Keratinocyte (primary cell): ENCODE measurements around the gene STK16. TPM values are rescaled to one million over a fixed set of nuclear protein-coding genes. Genes with fewer than 3 reads are reported as not detected.

Source experiments
- DNase-seq: peaks from one replicate; pipeline ENCODE4 v3.0.0-alpha.2; 2011; ENCODE audit warnings: low read depth, missing footprints, low spot score
- FAIRE-seq: peaks from 2 replicates; lab custom pipeline; 2011; peaks lifted over from hg19 to GRCh38; lab: Jason Lieb, UNC
- H2AFZ ChIP-seq: 2 replicates; pipeline ENCODE4 v1.6.0; 2012; ENCODE audit warnings: low read length, control low read depth, inconsistent platforms; ENCODE audit not compliant: control insufficient read depth
- H3K27ac ChIP-seq: 2 replicates; pipeline ENCODE4 v1.5.1; 2011; ENCODE audit warnings: low read length; ENCODE audit not compliant: control insufficient read depth, insufficient read depth
- H3K27me3 ChIP-seq: 3 replicates; pipeline ENCODE4 v1.6.0; 2011; ENCODE audit warnings: low read length; ENCODE audit not compliant: control insufficient read depth, insufficient read depth; ENCODE audit errors: extremely low read depth
- H3K36me3 ChIP-seq, 2 experiments: 2 replicates in 1 of 2; 3 replicates in 1 of 2; pipeline ENCODE4 v1.5.1; 2011; ENCODE audit warnings: low read length in 2 of 2, mild to moderate bottlenecking in 1 of 2; ENCODE audit not compliant: control insufficient read depth in 2 of 2, insufficient read depth in 2 of 2; ENCODE audit errors: extremely low read depth in 1 of 2
- H3K4me1 ChIP-seq: 3 replicates; pipeline ENCODE4 v1.5.1; 2011; ENCODE audit warnings: low read length; ENCODE audit not compliant: control insufficient read depth, insufficient read depth; ENCODE audit errors: extremely low read depth
- H3K4me2 ChIP-seq: 3 replicates; pipeline ENCODE4 v1.6.0; 2011; ENCODE audit warnings: low read depth, low read length; ENCODE audit not compliant: control insufficient read depth, insufficient read depth; ENCODE audit errors: extremely low read depth
- H3K4me3 ChIP-seq, 3 experiments: fragments of 200-600 bp in 1 of 3; sonication (generic) in 1 of 3; 2 replicates in 2 of 3; 3 replicates in 1 of 3; pipeline ENCODE4 v1.5.1; 2011 to 2016; ENCODE audit warnings: low read length in 3 of 3, mild to moderate bottlenecking in 3 of 3, control low read depth in 2 of 3, inconsistent platforms in 1 of 3, low read depth in 1 of 3, mixed read lengths in 1 of 3, mixed run types in 1 of 3, moderate library complexity in 1 of 3; ENCODE audit not compliant: control insufficient read depth in 2 of 3, insufficient read depth in 2 of 3; ENCODE audit errors: extremely low read depth in 1 of 3
- H3K79me2 ChIP-seq: 2 replicates; pipeline ENCODE4 v1.6.0; 2012; ENCODE audit warnings: low read length; ENCODE audit not compliant: control insufficient read depth, insufficient read depth
- H3K9ac ChIP-seq: 3 replicates; pipeline ENCODE4 v1.6.0; 2011; ENCODE audit warnings: low read length; ENCODE audit not compliant: control insufficient read depth, insufficient read depth; ENCODE audit errors: extremely low read depth
- H3K9me1 ChIP-seq: 3 replicates; pipeline ENCODE4 v1.6.0; 2011; ENCODE audit warnings: low read length; ENCODE audit not compliant: control insufficient read depth, insufficient read depth; ENCODE audit errors: extremely low read depth
- H3K9me3 ChIP-seq: 2 replicates; pipeline ENCODE4 v1.5.1; 2012; ENCODE audit warnings: low read depth, low read length; ENCODE audit not compliant: control insufficient read depth
- H4K20me1 ChIP-seq: 3 replicates; pipeline ENCODE4 v1.6.0; 2011; ENCODE audit warnings: low read length; ENCODE audit not compliant: control insufficient read depth, insufficient read depth; ENCODE audit errors: extremely low read depth
- CTCF ChIP-seq, 3 experiments: IDR thresholded peaks in 1 of 3; conservative IDR thresholded peaks in 1 of 3; optimal IDR thresholded peaks in 1 of 3; 2 replicates in 2 of 3; 3 replicates in 1 of 3; pipeline versions ENCODE3 to v1.5.1; 2011; ENCODE audit warnings: low read length in 3 of 3, mild to moderate bottlenecking in 3 of 3, moderate library complexity in 2 of 3, control low read depth in 1 of 3, inconsistent platforms in 1 of 3; ENCODE audit not compliant: insufficient read depth in 2 of 3; ENCODE audit errors: extremely low read depth in 1 of 3
- EZH2 ChIP-seq: IDR thresholded peaks from one replicate; pipeline ENCODE4 v1.6.1; 2012; ENCODE audit warnings: inconsistent platforms, mild to moderate bottlenecking, low read length, moderate library complexity
- dilution Hi-C: fragments of 300-500 bp; cut with MboI; formaldehyde crosslinking; loops from one replicate; pipeline ENCODE4 v1.7.0; 2020; ENCODE audit warnings: low sequenced_read_pairs; ENCODE audit not compliant: extremely low pct_ligation_motif_present
- polyA plus RNA-seq, 5 experiments: library from polyadenylated mRNA; depleted of rRNA in 3 of 5; stranded (reverse) in 3 of 5; stranded (forward) in 1 of 5; unstranded in 1 of 5; fragments of >200 nt; gene quantifications; 1 replicate in 1 of 5; 2 replicates in 3 of 5; 3 replicates in 1 of 5; pipeline versions ENCODE4 v1.2.1 to v1.2.3, GENCODE V29; 2011 to 2012; ENCODE audit warnings: missing spikeins in 2 of 5, low read depth in 1 of 5, low replicate concordance in 1 of 5

Gene STK16
- polyA plus RNA-seq, 1 donor (not counting 4 experiments of a cell fraction or from before 2014, with no cell fraction given): 35.8 TPM

GRCh38 chr2:219209236-219210195 lies 35.8 kb upstream of the STK16 start:
- FAIRE-seq (no peak), DNase-seq (no peak)
- Histone ChIP-seq H3K36me3 (peaks cover 23 to 25% of the 10 kb centered on the region in 2 experiments), H3K9me1 (no peaks in the 10 kb centered on the region), H3K4me1 (peaks cover 16% of the 10 kb centered on the region), H3K4me3 (no peak overlapping the region), H3K79me2 (no peaks in the 10 kb centered on the region), H3K9me3 (no peaks in the 10 kb centered on the region), H2AFZ (no peak overlapping the region), H4K20me1 (no peaks in the 10 kb centered on the region), H3K4me2 (no peak overlapping the region), H3K27ac (no peak overlapping the region), H3K9ac (no peak overlapping the region), H3K27me3 (no peaks in the 10 kb centered on the region)
- dilution Hi-C loops: no loop called here
- no peak for TF ChIP-seq EZH2
- TF ChIP-seq CTCF (optimal IDR thresholded peaks at IDR 0.05 in 1 of 3, IDR thresholded peaks at IDR 0.05 in 1 of 3, conservative IDR thresholded peaks at IDR 0.05 in 1 of 3; ENCODE audit: extremely low read depth in 1 of 3, insufficient read depth in 2 of 3, low read length in 3 of 3): no peak

GRCh38 chr2:219210196-219210885 lies 34.9 kb upstream of the STK16 start:
- dilution Hi-C loops: no loop called here

More at GRCh38 chr2:219210196-219210885, 34.9 kb upstream of the STK16 start:
- Histone ChIP-seq H3K9me1 (no peaks in the 10 kb centered on the region), H3K4me3 (no peak overlapping the region), H3K9ac (no peak overlapping the region), H2AFZ (no peak overlapping the region), H3K79me2 (no peaks in the 10 kb centered on the region), H3K36me3 (peaks cover 23 to 29% of the 10 kb centered on the region in 2 experiments), H3K27me3 (no peaks in the 10 kb centered on the region), H3K4me1 (peaks cover 16% of the 10 kb centered on the region), H3K27ac (no peak overlapping the region), H3K4me2 (no peak overlapping the region), H3K9me3 (no peaks in the 10 kb centered on the region), H4K20me1 (no peaks in the 10 kb centered on the region)
- DNase-seq (no peak), FAIRE-seq (no peak)
- no peak for TF ChIP-seq EZH2
- TF ChIP-seq CTCF (optimal IDR thresholded peaks at IDR 0.05 in 1 of 3, IDR thresholded peaks at IDR 0.05 in 1 of 3, conservative IDR thresholded peaks at IDR 0.05 in 1 of 3; ENCODE audit: extremely low read depth in 1 of 3, insufficient read depth in 2 of 3, low read length in 3 of 3): no peak
